ENCODE measurements around the gene HADH.
"Not testable (repeated sequence)": the region's sequence is repeated elsewhere in the genome, so short reads cannot be mapped to it uniquely, and the experiment has no call there.

The HADH gene

DNA sequence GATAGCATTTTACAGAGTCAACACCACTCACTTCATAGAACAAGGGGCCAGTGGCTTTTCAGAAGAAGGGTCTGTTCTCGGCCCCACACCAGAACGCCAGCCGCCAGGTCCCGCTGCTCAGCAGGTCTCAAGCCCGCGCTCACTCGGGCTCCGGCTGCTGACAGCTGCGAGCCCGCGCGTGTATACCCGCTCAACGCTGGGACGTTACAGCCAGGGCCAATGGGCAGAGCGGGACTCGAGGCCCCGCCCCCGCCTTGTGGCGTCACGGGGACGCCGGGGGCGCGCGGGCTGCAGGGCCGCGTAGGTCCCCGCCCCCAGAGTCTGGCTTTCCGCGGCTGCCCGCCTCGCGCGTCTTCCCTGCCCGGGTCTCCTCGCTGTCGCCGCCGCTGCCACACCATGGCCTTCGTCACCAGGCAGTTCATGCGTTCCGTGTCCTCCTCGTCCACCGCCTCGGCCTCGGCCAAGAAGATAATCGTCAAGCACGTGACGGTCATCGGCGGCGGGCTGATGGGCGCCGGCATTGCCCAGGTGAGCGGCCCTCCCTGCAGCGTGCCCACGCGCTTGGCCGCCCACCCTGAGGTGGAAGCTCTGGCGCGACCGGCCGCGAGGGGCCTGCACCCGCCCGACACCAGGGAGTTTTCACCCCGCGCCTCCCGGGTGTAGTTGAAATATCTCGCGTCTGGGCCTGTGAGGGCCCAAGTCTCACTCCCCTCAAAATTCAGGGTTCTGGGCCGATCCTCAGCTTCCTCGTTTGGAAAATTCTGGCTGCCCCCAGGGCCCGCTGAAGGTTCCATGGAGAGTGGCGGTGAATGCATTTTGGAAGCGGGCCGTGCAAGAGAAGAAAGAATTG lies at the start of gene HADH:
HADH (plus strand) TSS at position 353 of the 850 bp plus-strand sequence; CDS start at position 397, 44 bp downstream.
- DNase-seq (ENCODE audit: low spot score) = peak; percentile 93

DNA sequence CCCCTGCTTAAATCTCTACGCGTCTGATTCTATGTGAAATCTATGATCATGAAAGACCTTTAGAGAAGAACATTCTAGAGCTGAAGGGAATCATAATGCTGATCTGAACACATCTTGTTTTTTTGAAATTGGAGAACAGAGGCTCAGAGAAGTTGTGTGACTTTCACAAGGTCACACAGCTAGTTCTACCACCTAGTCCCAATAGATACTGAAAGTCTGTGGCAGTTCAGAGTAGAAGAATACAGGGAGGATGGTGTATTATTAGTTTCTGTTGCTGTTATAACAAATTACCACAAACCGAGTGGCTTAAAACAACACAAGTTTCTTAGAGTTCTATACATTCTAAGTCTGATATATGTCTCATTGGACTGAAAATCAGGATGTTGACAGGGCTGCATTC lies 43.9 kb upstream of the HADH start:
- DNase-seq (ENCODE audit: low spot score) = no peak

DNA sequence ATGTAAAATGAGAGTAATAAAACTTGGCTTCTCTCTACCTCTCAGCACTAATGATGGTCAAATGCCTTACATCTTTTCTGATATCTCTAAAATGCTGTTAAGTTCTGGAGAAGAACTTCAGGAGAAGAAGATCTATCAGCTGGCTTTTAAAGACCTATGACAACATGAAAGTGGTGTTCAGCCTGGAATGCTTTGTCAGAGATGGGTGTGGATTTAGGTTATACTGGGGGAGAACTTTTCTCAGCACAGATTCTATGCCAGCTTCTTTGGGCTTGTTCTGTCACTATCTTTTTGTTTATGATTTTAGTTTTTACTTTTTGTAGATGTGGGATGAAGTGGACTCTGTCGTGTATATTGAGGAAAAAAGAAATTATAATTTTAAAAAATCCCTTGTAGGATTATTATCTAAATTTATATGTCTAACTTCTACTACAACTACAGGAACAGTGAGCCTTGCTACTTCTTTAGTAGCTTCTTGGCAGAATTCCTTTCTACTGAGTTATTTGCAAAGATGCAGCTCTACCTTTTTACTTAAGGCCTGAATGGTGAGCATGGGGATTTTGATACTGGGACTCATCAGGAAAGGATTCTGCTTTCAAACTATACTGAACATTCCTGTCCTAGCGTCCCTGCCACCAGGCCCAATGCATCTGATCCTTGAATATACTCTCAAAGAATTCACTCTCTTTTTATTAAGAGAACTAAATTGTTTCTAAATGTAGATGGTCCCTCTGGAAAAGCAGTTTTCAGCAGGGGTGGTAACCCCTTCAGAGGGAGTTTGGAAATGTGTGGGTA lies 38.7 kb upstream of the HADH start:
- no peak for DNase-seq (ENCODE audit: low spot score)

DNA sequence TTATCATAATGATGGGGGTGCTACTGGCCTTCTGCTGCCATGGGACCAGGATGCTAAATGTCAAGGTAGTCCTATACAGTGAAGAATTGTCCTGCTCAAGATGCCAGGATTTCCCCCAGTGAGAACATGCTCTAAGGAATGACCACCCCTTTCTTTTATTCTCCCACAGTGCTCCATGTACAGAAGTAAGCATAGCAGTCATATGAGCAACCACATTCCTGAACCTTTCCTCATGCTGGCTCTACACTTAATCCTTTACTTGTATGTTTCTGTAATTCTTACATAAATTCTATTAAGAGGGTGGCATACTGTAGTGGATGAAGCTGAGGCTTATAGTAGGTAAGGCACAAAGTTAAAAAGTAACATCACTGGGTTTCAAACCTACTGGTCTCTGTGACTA lies 38.1 kb upstream of the HADH start:
- no peak for DNase-seq (ENCODE audit: low spot score)

GRCh38 chr4:107956011-107956410 lies 33.7 kb upstream of the HADH start:
- DNase-seq (ENCODE audit: low spot score) = no peak

GRCh38 chr4:107966903-107967302 lies 22.8 kb upstream of the HADH start:
- no peak for DNase-seq (ENCODE audit: low spot score)

DNA sequence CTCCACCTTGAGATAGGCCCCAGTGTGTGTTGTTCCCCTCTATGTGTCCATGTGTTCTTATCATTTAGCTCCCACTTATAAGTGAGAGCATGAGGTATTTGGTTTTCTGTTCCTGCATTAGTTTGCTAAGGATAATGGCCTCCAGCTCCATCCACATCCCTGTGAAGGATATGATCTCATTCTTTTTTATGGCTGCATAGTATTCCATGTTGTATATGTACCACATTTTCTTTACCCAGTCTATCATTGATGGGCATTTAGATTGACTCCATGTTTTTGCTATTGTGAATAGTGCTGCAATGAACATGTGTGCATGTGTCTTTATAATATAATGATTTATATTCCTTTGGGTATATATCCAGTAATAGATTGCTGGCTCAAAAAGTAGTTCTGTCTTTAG lies 22.2 kb upstream of the HADH start:
- not testable (repeated sequence) for DNase-seq (ENCODE audit: low spot score)

GRCh38 chr4:107967921-107968320 lies 21.8 kb upstream of the HADH start:
- DNase-seq (ENCODE audit: low spot score) = not testable (repeated sequence)

GRCh38 chr4:107970063-107970798 lies 19.5 kb upstream of the HADH start:
- no peak for DNase-seq (ENCODE audit: low spot score)

GRCh38 chr4:107972605-107973004 lies 17.1 kb upstream of the HADH start:
- no peak for DNase-seq (ENCODE audit: low spot score)

GRCh38 chr4:107974523-107974922 lies 15.2 kb upstream of the HADH start:
- no peak for DNase-seq (ENCODE audit: low spot score)

DNA sequence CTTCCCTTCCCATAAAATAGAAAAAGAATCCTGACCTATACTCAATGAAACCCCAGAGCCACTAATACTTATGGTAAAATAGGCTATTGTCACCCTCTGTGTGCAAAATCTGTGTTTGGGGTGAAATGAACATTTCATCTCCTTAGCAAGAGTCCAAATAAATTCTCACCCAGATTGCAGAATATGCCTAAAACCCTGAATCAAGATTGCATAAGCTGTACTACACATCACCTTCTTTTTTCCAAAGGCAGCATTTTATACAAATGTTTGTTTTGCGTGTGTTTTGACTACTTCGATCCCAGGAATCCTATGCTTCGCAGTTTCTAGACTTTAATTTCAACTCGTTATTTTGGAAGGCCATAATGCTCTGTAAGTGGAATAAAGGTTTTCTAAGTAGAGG lies 12.2 kb upstream of the HADH start:
- no peak for DNase-seq (ENCODE audit: low spot score)

GRCh38 chr4:107977966-107978705 lies 11.6 kb upstream of the HADH start:
- no peak for DNase-seq (ENCODE audit: low spot score)

DNA sequence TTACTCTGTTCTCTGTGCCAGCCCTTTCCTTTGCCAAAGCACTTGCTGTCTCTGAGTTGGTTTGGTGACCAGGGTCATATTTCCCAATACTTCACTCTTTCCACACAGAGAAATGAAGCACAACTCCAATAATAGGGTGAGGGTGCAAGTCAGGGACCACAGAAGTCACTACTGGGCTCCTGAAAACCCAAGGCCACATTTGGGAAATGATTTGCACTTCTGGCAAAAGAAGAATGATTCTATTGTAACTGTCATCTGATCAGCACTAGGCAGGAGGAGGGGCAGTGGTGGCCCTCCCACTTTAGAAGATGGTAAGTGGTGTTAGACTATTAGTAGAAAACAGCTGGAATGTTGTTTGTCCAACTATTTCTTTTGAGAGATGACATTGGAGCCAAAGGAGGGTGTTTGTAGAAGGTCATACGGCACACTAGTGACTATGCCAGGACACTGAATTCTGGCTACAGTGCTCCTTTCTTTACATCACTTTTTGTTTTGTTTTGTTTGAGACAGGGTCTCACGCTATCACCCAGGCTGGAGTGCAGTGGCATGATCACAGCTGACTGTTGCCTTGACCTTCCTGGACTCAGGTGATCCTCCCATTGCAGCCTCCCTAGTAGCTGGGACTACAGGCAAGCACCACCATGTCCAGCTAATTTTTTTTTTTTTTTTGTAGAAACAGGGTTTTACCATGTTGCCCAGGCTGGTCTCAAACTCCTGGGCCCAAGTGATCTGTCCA lies 10.8 kb upstream of the HADH start:
- DNase-seq (ENCODE audit: low spot score) = no peak

GRCh38 chr4:107987916-107988762 lies 1.6 kb upstream of the HADH start:
- DNase-seq (ENCODE audit: low spot score) = peak; percentile 35

DNA sequence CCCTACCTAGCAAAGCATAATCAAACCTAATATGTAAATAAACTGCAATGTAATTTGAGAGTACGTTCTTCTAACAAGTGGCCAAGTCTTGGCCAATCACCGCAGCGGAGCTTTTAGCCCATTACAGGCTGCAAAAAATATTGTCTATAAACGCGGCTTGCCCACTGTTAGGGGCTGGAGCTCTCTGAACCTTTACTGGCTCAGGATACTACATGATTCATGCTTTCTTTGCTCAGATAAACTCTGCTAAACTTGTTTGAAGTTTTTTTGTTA lies 990 bp upstream of the HADH start:
- no peak for DNase-seq (ENCODE audit: low spot score)

- no peak for DNase-seq (ENCODE audit: low spot score)
These were observed 540 bp upstream of the HADH start for GRCh38 chr4:107989162-107989536.

DNA sequence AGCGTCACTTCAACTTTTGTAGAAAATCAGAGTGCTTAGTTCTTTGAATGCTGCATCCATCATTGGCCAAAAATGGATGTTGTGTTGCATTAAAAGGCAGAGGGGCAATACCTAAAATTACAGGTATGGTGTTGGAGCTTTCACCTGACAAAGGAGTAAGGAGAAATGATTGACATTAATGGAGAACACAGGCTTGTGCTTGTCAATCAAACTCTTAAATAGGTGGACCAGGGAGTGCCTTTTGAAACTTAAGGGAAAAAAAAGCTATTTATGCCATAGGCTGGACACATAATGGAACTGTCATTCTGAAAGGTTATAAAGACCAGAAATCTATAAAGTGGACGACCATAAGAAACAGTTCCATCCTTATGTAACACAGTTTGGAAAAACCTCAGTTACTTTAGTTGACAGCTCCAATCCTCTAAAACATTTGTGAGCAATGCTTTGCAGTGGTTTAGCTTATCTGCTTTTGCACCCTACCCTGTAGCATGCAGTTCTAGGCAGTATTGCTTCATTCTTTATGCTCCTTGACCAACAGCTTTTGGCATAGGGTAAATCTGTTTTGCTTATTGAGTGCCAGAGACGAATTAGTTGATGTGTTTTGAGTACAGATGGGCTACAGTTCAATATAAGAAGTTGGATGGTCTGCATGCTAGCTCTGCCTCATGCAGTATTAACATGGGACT lies 2.4 kb downstream of the HADH start:
- DNase-seq (ENCODE audit: low spot score) = no peak

DNA sequence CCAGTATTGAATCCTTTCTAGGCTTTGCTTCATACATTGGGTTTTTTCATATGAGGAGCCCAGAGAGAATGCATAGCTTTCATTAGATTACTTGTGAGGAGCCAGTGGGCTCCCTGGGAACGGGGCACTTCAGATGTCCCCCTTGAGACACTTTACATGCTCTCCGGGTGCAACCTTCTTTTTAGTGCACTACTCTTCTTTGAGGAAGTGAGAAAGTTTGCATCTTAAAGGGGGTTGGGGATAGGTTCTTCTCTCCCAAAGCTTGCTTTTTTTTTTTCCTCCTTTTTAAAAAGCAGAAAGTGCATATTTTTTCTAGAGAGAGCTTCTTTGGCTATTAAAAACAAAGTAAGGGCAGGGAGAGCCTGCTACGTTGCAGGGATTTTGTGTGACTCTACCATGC lies 4.3 kb downstream of the HADH start:
- DNase-seq (ENCODE audit: low spot score) = no peak

DNA sequence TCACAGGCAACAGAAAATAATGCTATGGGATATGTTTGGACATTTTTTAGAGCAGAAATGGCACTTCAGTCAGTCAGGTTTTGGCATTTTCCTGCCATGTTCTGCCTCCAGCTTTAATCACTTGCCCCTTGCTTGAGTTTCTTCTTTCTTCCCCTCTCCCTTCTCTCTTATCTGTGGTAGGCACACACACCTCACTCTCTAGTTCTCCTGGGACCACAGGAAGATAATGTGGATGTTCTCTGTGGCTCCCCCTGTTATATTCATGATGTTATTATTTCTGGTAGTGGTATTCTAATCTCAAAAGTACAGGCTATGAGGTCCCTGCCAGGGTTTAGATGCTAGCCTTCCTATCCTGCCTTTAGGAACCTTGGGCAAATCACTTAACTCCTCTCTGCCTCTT lies 5.2 kb downstream of the HADH start:
- DNase-seq (ENCODE audit: low spot score) = no peak
